HEK293 (cell line): ENCODE results near the gene TRIP10.

Experiments used
- EGR2 ChIP-seq: fragments of 450-650 bp; formaldehyde crosslinking; IDR thresholded peaks from 2 replicates; pipeline ENCODE4 v1.5.1; 2016; ENCODE audit warnings: low read depth, missing biosample characterization, missing genetic modification characterization
- OSR2 ChIP-seq: fragments of 450-650 bp; formaldehyde crosslinking; IDR thresholded peaks from 2 replicates; pipeline ENCODE4 v1.5.1; 2016; ENCODE audit warnings: missing biosample characterization, missing genetic modification characterization
- SP3 ChIP-seq: fragments of 450-650 bp; formaldehyde crosslinking; IDR thresholded peaks from 2 replicates; pipeline ENCODE4 v1.5.1; 2016; ENCODE audit warnings: missing biosample characterization, missing genetic modification characterization
- YY1 ChIP-seq: fragments of 450-650 bp; formaldehyde crosslinking; IDR thresholded peaks from 2 replicates; pipeline ENCODE4 v1.5.1; 2018; ENCODE audit warnings: missing biosample characterization, missing genetic modification characterization
- ZBTB8A ChIP-seq: fragments of 450-650 bp; formaldehyde crosslinking; IDR thresholded peaks from 2 replicates; pipeline ENCODE4 v1.5.1; 2016; ENCODE audit warnings: missing biosample characterization, missing genetic modification characterization
- ZNF169 ChIP-seq: fragments of 450-650 bp; formaldehyde crosslinking; IDR thresholded peaks from 2 replicates; pipeline ENCODE4 v1.5.1; 2016; ENCODE audit warnings: missing biosample characterization, missing genetic modification characterization
- ZNF292 ChIP-seq: fragments of 450-650 bp; formaldehyde crosslinking; IDR thresholded peaks from 2 replicates; pipeline ENCODE4 v1.5.1; 2016; ENCODE audit warnings: low read depth, missing biosample characterization, missing genetic modification characterization, borderline replicate concordance
- ZNF341 ChIP-seq: fragments of 450-650 bp; formaldehyde crosslinking; IDR thresholded peaks from 2 replicates; pipeline ENCODE4; 2016; ENCODE audit warnings: low read depth, missing biosample characterization, missing genetic modification characterization
- ZNF391 ChIP-seq: fragments of 450-650 bp; formaldehyde crosslinking; IDR thresholded peaks from 2 replicates; pipeline ENCODE4 v1.5.1; 2016; ENCODE audit warnings: low read depth, missing biosample characterization, missing genetic modification characterization, borderline replicate concordance
- ZNF48 ChIP-seq: fragments of 450-650 bp; formaldehyde crosslinking; IDR thresholded peaks from 2 replicates; pipeline ENCODE4 v1.5.1; 2016; ENCODE audit warnings: missing biosample characterization, missing genetic modification characterization
- ZNF510 ChIP-seq: fragments of 450-650 bp; formaldehyde crosslinking; IDR thresholded peaks from 2 replicates; pipeline ENCODE4 v1.5.1; 2018; ENCODE audit warnings: mild to moderate bottlenecking, missing genetic modification characterization, missing biosample characterization; ENCODE audit not compliant: insufficient replicate concordance
- ZNF544 ChIP-seq: fragments of 450-650 bp; formaldehyde crosslinking; IDR thresholded peaks from 2 replicates; pipeline ENCODE4 v1.5.0; 2017; ENCODE audit warnings: missing biosample characterization, missing genetic modification characterization
- ZNF560 ChIP-seq: fragments of 450-650 bp; formaldehyde crosslinking; IDR thresholded peaks from 2 replicates; pipeline ENCODE4 v1.5.1; 2017; ENCODE audit warnings: missing biosample characterization, missing genetic modification characterization, borderline replicate concordance
- ZNF670 ChIP-seq: fragments of 450-650 bp; formaldehyde crosslinking; IDR thresholded peaks from 2 replicates; pipeline ENCODE4 v1.5.1; 2016; ENCODE audit warnings: missing biosample characterization, missing genetic modification characterization, low read depth
- ZNF701 ChIP-seq: fragments of 450-650 bp; formaldehyde crosslinking; IDR thresholded peaks from 2 replicates; pipeline ENCODE4 v1.5.1; 2016; ENCODE audit warnings: missing biosample characterization, missing genetic modification characterization
- ZNF791 ChIP-seq: fragments of 450-650 bp; formaldehyde crosslinking; IDR thresholded peaks from 2 replicates; pipeline ENCODE4 v1.5.1; 2016; ENCODE audit warnings: missing biosample characterization, missing genetic modification characterization
- TF ChIP-seq, protein P1 (sequence below): fragments of 450-650 bp; formaldehyde crosslinking; IDR thresholded peaks from 2 replicates; pipeline ENCODE4 v1.5.1; 2016; ENCODE audit warnings: missing biosample characterization, missing genetic modification characterization, borderline replicate concordance
- TF ChIP-seq, protein P2 (sequence below): fragments of 450-650 bp; formaldehyde crosslinking; IDR thresholded peaks from 2 replicates; pipeline ENCODE4 v1.5.1; 2017; ENCODE audit warnings: missing biosample characterization, missing genetic modification characterization
- TF ChIP-seq, protein P3 (sequence below): fragments of 450-650 bp; formaldehyde crosslinking; IDR thresholded peaks from 2 replicates; pipeline ENCODE4 v1.5.1; 2016; ENCODE audit warnings: missing biosample characterization, missing genetic modification characterization
- TF ChIP-seq, protein P4 (sequence below): fragments of 450-650 bp; formaldehyde crosslinking; IDR thresholded peaks from 2 replicates; pipeline ENCODE4 v1.5.1; 2016; ENCODE audit warnings: missing biosample characterization, missing genetic modification characterization
- TF ChIP-seq, protein P5 (sequence below): fragments of 450-650 bp; formaldehyde crosslinking; IDR thresholded peaks from 2 replicates; pipeline ENCODE4 v1.5.1; 2016; ENCODE audit warnings: missing biosample characterization, missing genetic modification characterization
- TF ChIP-seq, protein P6 (sequence below): fragments of 450-650 bp; formaldehyde crosslinking; IDR thresholded peaks from 2 replicates; pipeline ENCODE4 v1.5.1; 2016; ENCODE audit warnings: missing biosample characterization, missing genetic modification characterization
- TF ChIP-seq, protein P7 (sequence below): fragments of 450-650 bp; formaldehyde crosslinking; IDR thresholded peaks from 2 replicates; pipeline ENCODE4 v1.5.1; 2017; ENCODE audit warnings: missing biosample characterization, missing genetic modification characterization

TRIP10 gene

DNA sequence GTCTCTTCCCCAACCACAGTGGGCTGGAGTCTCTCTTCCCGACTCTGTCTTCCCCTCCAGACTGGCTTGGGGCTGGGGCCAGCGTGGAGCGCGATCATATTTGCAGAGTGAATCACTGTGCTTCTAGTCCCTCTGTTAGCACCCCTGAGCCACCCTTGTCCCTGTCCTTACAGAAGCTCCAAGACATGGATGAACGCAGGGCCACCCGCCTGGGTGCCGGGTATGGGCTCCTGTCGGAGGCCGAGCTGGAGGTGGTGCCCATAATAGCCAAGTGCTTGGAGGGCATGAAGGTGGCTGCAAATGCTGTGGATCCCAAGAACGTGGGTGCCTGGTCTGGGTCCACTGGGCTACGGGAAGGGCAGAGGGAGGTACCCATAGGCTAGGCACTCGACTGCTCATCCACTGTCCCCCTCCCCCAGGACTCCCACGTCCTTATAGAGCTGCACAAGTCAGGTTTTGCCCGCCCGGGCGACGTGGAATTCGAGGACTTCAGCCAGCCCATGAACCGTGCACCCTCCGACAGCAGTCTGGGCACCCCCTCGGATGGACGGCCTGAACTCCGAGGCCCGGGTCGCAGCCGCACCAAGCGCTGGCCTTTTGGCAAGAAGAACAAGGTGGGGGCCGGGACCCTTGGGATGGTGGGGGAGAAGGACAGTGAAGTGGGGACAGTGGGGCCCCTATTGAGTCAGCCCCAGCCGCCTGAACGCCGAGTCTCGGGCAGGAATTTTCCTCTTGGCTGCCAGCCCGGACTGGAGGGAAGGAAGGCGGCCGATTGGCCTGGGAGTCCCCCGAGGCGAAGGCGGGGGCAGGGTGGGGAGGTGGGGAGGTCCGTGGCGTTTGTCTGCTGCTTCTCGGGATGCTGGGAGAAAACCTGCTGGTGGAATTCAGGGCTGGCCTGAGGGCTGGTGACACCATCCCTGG, 5.2 kb downstream of the TRIP10 start (continued):
- TF ChIP-seq ZBTB8A (tag by site-specific recombination) (peak; percentile 82), ZNF560 (no peak), ZNF391 (tag by site-specific recombination) (0 out of 2 replicates have a peak, but pooled peaks have one; percentile 28), SP3 (tag by site-specific recombination) (peak; percentile 52), ZNF341 (tag by site-specific recombination) (peak; percentile 34; the same call in 1 of the 2 replicates), EGR2 (peak; percentile 61; the same call in 1 of the 2 replicates), ZNF169 (tag by site-specific recombination) (no peak), OSR2 (no peak), YY1 (tag by site-specific recombination) (no peak), ZNF510 (tag by site-specific recombination) (no peak), ZNF48 (tag by site-specific recombination) (no peak), ZNF791 (no peak), ZNF544 (tag by site-specific recombination) (no peak), ZNF292 (tag by site-specific recombination) (no peak), ZNF670 (no peak), ZNF701 (tag by site-specific recombination) (no peak)
- TF ChIP-seq, protein P1, sequence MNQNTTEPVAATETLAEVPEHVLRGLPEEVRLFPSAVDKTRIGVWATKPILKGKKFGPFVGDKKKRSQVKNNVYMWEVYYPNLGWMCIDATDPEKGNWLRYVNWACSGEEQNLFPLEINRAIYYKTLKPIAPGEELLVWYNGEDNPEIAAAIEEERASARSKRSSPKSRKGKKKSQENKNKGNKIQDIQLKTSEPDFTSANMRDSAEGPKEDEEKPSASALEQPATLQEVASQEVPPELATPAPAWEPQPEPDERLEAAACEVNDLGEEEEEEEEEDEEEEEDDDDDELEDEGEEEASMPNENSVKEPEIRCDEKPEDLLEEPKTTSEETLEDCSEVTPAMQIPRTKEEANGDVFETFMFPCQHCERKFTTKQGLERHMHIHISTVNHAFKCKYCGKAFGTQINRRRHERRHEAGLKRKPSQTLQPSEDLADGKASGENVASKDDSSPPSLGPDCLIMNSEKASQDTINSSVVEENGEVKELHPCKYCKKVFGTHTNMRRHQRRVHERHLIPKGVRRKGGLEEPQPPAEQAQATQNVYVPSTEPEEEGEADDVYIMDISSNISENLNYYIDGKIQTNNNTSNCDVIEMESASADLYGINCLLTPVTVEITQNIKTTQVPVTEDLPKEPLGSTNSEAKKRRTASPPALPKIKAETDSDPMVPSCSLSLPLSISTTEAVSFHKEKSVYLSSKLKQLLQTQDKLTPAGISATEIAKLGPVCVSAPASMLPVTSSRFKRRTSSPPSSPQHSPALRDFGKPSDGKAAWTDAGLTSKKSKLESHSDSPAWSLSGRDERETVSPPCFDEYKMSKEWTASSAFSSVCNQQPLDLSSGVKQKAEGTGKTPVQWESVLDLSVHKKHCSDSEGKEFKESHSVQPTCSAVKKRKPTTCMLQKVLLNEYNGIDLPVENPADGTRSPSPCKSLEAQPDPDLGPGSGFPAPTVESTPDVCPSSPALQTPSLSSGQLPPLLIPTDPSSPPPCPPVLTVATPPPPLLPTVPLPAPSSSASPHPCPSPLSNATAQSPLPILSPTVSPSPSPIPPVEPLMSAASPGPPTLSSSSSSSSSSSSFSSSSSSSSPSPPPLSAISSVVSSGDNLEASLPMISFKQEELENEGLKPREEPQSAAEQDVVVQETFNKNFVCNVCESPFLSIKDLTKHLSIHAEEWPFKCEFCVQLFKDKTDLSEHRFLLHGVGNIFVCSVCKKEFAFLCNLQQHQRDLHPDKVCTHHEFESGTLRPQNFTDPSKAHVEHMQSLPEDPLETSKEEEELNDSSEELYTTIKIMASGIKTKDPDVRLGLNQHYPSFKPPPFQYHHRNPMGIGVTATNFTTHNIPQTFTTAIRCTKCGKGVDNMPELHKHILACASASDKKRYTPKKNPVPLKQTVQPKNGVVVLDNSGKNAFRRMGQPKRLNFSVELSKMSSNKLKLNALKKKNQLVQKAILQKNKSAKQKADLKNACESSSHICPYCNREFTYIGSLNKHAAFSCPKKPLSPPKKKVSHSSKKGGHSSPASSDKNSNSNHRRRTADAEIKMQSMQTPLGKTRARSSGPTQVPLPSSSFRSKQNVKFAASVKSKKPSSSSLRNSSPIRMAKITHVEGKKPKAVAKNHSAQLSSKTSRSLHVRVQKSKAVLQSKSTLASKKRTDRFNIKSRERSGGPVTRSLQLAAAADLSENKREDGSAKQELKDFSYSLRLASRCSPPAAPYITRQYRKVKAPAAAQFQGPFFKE (tag by site-specific recombination) = no peak
- TF ChIP-seq, protein P2, sequence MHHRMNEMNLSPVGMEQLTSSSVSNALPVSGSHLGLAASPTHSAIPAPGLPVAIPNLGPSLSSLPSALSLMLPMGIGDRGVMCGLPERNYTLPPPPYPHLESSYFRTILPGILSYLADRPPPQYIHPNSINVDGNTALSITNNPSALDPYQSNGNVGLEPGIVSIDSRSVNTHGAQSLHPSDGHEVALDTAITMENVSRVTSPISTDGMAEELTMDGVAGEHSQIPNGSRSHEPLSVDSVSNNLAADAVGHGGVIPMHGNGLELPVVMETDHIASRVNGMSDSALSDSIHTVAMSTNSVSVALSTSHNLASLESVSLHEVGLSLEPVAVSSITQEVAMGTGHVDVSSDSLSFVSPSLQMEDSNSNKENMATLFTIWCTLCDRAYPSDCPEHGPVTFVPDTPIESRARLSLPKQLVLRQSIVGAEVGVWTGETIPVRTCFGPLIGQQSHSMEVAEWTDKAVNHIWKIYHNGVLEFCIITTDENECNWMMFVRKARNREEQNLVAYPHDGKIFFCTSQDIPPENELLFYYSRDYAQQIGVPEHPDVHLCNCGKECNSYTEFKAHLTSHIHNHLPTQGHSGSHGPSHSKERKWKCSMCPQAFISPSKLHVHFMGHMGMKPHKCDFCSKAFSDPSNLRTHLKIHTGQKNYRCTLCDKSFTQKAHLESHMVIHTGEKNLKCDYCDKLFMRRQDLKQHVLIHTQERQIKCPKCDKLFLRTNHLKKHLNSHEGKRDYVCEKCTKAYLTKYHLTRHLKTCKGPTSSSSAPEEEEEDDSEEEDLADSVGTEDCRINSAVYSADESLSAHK (tag by site-specific recombination) = peak; percentile 48; the same call in 1 of the 2 replicates
- TF ChIP-seq, protein P3, sequence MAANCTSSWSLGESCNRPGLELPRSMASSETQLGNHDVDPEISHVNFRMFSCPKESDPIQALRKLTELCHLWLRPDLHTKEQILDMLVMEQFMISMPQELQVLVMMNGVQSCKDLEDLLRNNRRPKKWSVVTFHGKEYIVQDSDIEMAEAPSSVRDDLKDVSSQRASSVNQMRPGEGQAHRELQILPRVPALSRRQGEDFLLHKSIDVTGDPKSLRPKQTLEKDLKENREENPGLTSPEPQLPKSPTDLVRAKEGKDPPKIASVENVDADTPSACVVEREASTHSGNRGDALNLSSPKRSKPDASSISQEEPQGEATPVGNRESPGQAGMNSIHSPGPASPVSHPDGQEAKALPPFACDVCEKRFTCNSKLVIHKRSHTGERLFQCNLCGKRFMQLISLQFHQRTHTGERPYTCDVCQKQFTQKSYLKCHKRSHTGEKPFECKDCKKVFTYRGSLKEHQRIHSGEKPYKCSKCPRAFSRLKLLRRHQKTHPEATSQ = no peak
- TF ChIP-seq, protein P4, sequence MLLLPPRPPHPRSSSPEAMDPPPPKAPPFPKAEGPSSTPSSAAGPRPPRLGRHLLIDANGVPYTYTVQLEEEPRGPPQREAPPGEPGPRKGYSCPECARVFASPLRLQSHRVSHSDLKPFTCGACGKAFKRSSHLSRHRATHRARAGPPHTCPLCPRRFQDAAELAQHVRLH (tag by site-specific recombination) = peak; percentile 30; the same call in 1 of the 2 replicates
- TF ChIP-seq, protein P5, sequence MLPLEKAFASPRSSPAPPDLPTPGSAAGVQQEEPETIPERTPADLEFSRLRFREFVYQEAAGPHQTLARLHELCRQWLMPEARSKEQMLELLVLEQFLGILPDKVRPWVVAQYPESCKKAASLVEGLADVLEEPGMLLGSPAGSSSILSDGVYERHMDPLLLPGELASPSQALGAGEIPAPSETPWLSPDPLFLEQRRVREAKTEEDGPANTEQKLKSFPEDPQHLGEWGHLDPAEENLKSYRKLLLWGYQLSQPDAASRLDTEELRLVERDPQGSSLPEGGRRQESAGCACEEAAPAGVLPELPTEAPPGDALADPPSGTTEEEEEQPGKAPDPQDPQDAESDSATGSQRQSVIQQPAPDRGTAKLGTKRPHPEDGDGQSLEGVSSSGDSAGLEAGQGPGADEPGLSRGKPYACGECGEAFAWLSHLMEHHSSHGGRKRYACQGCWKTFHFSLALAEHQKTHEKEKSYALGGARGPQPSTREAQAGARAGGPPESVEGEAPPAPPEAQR = no peak
- TF ChIP-seq, protein P6, sequence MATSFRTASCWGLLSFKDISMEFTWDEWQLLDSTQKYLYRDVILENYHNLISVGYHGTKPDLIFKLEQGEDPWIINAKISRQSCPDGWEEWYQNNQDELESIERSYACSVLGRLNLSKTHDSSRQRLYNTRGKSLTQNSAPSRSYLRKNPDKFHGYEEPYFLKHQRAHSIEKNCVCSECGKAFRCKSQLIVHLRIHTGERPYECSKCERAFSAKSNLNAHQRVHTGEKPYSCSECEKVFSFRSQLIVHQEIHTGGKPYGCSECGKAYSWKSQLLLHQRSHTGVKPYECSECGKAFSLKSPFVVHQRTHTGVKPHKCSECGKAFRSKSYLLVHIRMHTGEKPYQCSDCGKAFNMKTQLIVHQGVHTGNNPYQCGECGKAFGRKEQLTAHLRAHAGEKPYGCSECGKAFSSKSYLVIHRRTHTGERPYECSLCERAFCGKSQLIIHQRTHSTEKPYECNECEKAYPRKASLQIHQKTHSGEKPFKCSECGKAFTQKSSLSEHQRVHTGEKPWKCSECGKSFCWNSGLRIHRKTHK = no peak
- TF ChIP-seq, protein P7, sequence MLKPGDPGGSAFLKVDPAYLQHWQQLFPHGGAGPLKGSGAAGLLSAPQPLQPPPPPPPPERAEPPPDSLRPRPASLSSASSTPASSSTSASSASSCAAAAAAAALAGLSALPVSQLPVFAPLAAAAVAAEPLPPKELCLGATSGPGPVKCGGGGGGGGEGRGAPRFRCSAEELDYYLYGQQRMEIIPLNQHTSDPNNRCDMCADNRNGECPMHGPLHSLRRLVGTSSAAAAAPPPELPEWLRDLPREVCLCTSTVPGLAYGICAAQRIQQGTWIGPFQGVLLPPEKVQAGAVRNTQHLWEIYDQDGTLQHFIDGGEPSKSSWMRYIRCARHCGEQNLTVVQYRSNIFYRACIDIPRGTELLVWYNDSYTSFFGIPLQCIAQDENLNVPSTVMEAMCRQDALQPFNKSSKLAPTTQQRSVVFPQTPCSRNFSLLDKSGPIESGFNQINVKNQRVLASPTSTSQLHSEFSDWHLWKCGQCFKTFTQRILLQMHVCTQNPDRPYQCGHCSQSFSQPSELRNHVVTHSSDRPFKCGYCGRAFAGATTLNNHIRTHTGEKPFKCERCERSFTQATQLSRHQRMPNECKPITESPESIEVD (tag by site-specific recombination) = peak; percentile 22; the same call in 1 of the 2 replicates
